GM10847 (cell line): Measurements from ENCODE around the gene B3GNT5.

Experiments used
- POLR2A ChIP-seq: IDR thresholded peaks from 2 replicates; pipeline ENCODE4 v1.6.1; 2011; ENCODE audit not compliant: insufficient read length; ENCODE audit errors: extremely low read depth

Gene B3GNT5

DNA sequence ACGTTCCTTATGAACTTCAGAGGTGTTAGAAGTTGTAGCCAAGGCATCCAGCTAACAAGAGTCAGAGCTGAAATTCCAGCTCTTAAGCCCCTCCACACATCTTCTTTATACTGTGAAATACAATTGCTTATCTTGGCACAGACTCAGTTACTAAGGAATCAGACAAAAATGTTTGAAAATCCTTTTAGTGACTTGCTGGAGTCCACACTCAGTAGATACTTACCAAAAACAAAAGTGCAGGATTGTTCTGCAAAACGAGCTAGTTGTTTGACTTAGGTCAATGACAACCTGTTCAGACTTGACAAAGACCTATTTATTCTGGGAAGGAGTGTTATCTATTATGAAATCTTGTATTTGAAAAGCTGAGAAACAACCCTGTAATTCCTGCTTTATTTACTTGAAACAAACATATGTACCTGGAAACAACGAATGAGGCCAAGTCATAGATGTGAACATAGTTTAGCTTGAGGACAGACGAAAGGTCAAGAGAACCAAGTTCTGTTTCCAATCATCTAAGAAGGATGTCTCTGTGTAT, 38.5 kb downstream of the B3GNT5 start:
- no peak for TF ChIP-seq POLR2A

DNA sequence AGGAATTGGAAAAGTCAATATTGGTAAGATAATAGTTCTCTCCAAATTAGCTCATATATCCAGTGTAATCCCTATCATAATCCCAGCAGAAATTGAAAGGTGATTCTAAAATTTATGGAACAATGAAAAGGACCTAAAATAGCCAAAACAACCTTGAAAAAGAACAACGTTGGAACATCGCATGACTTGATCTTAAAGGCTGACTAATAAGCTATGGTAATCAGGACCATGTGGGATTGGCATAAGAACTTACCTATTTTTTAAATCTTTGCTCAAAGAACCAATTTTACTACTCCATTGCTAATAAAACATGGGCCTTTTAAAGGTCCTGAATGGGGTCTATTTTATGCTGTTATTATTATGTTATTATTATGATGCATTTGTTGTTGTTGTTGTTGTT, 40.9 kb downstream of the B3GNT5 start:
- TF ChIP-seq POLR2A, result no peak

DNA sequence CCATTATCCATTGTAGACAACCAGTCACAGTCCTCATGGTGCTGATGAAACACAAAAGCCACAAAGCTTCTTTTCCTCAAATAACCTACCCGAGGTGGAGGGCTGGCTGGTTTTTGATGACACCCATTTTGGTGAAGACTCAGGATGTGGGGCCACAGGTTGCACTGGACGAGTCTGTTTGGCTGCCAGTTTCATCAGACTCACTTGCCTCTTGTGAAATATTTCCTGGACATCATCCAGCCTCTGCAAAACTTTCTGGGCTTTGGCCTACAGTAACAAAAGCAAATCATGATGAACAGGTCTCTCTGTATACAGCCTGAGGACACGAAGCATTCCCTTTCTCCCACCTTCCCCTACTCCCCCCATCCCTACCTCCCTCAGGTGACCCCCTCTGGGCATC, 42.2 kb downstream of the B3GNT5 start:
- no peak for TF ChIP-seq POLR2A

GRCh38 chr3:183296944-183297343, 43.9 kb downstream of the B3GNT5 start:
- no peak for TF ChIP-seq POLR2A

- TF ChIP-seq POLR2A, result no peak
Measured at GRCh38 chr3:183298701-183299153, 45.7 kb downstream of the B3GNT5 start.

DNA sequence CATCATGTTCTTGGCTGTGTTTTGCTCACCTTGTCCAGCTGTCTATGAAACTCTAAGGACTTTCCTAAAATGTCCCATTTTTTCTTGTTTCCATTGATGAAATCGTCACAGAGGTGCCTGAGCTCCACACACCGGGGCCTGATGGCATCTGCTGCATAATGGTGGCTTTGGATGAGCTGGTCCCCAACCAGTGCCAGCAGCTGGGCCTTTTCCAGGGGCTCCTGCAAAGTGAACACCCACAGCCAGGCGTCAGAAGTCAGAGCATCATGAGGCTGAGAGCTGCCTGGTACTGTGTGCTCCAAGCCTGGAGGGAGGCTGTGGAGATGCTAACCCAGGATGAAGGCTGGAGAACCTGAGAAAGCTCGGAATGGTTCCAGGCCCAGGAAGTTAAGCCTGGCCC, 46.9 kb downstream of the B3GNT5 start:
- TF ChIP-seq POLR2A, result no peak

DNA sequence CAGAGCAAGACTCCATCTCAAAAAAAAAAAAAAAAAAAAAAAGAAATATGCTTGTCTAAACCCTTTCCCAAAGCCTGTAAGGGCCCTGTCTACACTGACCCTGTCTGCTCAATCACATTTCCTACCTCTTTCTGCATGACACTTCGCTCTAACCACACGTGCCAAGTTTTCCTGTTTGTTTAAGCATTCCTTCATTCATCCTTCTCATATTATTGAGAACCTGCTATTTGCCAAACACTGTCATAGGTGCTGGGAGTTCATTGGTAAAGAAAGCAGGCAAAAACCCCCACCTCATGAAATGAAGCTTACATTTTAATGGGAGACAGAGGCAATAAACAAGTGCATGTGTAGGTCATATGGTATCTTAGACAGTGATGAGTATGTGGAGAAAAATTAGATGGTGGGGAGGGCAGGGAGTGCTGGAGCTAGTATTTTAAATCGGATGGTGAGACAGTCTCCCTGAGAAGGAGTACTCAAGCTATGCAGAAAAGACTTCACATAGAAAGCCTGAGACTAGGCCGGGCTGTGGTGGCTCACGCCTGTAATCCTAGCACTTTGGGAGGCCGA, 48.0 kb downstream of the B3GNT5 start:
- TF ChIP-seq POLR2A, result no peak

DNA sequence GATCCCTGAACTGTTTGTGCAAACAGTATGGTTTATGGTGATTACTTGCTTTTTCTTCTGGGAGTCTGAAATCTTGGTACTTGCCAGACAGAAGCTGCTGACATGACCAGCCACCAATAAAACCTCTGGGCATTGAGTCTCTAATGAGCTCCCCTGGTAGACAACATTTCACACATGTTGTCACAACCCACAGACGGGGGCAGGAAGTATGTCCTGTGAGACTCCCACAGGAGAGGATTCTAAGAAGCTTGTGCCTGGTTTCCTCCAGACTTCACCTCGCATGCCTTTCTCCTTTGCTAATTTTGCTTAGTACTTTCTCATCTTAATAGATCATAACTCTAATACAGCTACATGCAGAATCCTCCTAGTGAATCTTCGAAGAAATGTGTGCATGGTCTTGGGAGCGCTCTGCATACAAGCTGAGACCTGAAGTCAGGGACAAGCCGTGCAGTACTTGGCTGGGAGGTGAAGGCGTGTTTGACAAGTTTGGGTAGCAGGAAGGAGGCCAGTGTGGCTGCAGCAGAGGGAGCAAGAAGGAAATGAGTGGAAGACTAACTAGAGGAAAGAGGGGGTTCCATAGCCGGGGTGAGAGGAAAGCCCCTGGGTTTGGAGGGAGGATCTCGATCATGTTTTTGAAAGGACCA, 49.0 kb downstream of the B3GNT5 start:
- no peak for TF ChIP-seq POLR2A

DNA sequence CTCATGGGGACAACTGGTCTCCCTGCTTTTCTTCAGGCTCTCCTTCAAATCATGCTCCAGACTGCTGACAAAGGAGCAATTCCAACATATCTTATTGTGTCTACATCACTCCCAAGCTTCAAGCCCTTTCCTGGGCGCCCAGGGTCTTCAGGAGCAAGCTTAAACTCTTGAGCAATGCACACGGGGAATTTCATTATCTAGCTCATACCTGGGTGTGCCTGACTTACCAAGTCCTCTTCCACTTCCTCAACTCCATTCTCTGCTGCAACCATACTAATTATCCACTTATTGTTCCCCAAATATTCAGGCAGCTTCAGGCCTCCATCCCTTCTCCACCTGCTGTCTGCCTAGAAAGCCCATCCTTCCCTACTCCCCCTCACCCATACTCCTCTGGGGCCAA, 50.6 kb downstream of the B3GNT5 start:
- TF ChIP-seq POLR2A, result no peak

- TF ChIP-seq POLR2A, result no peak
Measured at GRCh38 chr3:183306798-183307671, 54.0 kb downstream of the B3GNT5 start.

DNA sequence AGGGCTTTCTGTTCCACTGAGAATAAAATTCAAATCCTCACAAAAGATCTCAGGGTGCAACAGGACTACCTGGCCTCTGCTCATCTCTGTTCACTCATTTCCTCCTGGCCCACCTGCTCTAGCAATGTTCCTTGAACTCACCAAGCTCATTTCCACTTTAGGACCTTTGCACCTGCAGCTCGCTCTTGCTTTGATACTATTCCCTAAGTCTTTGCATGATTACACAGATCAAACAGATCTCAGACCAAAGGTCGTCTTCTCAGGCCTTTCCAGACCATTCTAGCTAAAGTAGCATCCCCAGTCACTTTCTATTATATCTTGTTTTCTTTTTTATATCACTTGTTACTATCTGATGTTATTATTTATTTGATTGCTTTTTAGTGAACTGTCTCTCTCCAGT, 54.7 kb downstream of the B3GNT5 start:
- TF ChIP-seq POLR2A, result no peak

DNA sequence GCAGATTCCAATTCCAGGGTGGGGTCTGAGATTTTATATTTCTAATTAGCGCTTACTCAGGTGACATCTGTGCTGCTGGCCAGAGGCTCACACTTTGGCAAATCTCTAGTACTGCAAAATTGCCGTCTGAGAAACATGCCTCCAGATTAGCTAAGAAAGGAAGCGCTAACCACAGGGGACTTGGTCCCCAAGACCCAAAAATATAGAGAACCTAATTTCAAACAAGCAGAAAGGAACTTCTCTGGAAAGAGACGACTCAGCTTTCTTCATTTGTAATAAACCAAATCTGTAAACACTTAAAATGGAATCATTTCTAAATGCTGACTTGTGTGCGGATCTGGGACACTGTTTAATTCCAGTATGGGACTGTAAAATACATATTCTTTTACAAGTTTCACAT, 55.7 kb downstream of the B3GNT5 start:
- no peak for TF ChIP-seq POLR2A

DNA sequence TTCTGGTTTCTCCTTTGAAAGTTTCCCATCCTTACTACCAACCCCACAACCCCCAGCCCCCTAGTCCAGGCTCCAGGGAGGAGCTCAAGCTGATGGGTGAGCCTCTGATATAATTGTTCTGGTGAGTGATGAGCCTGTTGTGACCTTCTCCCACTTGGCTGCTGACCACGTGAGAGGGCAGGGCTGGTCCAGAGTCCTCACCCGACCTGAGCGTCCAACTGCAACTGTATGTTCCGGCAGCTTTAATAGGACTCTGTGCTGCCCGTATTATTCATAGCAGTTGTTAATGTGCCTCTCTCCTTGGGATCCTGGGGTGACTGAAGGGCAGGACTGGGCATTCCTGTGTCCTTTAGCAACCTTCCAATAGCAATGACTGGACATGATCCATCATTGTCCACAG, 56.2 kb downstream of the B3GNT5 start:
- TF ChIP-seq POLR2A, result no peak

DNA sequence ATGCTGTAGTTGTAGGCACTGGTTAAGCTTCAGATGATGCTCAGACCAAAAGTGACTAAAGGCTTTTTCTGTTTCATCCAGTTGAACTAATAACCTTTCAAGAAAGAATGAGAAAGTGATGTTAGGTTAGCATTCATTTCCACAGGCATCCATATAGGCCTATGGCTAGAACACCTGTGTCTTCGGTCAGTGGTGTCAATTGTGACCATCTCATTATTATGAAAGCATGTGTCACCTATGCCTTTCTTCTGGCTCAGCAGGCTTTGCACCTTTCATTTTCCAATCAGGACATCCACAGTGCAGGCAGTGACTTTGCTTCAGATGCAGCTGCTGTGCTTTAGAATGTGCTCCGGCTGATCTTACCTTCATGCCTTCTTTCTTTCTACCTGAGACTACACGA, 57.9 kb downstream of the B3GNT5 start:
- TF ChIP-seq POLR2A, result no peak

DNA sequence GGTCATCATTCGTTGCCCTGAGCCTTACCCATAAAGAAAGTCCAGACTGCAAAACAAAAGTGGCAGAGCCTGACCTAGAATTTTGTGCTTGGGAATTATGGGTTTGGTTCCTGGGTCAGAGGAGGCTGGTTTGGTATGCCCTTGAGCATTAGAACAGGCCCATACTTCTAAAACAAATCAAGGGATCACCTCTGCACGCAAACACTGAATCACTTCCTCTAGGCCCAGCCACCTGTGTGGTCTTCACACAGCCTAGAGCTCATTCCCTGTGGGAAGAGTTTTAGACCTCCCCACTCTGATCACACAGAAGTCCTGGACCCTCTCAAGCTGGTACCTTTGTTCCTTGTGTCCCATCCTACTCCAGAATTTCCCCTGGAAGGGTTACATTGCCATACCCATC, 59.4 kb downstream of the B3GNT5 start:
- no peak for TF ChIP-seq POLR2A

DNA sequence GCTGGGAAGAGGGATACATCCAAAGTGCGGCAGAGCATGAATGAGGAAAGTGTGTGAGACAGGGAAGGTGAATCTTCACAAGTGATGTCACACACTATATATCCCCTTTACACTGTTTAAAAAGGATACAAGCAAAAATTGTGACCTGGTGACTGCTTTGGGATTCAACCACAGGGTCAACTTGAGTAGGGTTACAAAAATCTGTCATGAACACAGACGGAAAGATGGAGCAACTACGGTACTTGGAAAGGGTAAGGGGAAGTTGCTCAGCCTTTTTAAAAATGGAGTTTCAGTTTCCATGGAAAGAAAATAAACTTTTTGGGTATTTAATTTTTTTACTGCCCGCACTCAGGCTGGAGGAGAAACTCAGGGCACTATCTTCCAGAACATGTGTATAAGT, 60.3 kb downstream of the B3GNT5 start:
- TF ChIP-seq POLR2A, result no peak
